Measurements from ENCODE around the gene ETDB. TPM values are rescaled to one million over a fixed set of nuclear protein-coding genes. Genes with fewer than 3 reads are reported as not detected.
A peak's percentile ranks its signal among the peaks of the same experiment; 100 is the strongest.
"Not testable (repeated sequence)": the region's sequence is repeated elsewhere in the genome, so short reads cannot be mapped to it uniquely, and the experiment has no call there.

Gene ETDB
- total RNA-seq, 1 donor from 2014 or later: not detected

GRCh38 chrX:135112096-135112729 lies 8.1 kb downstream of the ETDB start:
- TF ChIP-seq CTCF (IDR thresholded peaks at IDR 0.05; ENCODE audit: borderline replicate concordance): peak; percentile 64
- no peak overlapping the region for H3K27ac ChIP-seq (replicated peaks)
- H3K36me3 ChIP-seq: no peaks in the 10 kb centered on the region
- peaks cover 12% of the 10 kb centered on the region for H3K27me3 ChIP-seq (ENCODE audit: low read depth)
- no peak overlapping the region for H3K4me3 ChIP-seq
- H3K4me1 ChIP-seq: no peaks in the 10 kb centered on the region
- DNase-seq: no peak
- H3K9me3 ChIP-seq (replicated peaks): no peaks in the 10 kb centered on the region
- intact Hi-C loops (cut with micrococcal nuclease): no loop called here

GRCh38 chrX:135109554-135109953 lies 10.8 kb downstream of the ETDB start:
- no peaks in the 10 kb centered on the region for H3K36me3 ChIP-seq
- no peak overlapping the region for H3K4me3 ChIP-seq
- no peaks in the 10 kb centered on the region for H3K4me1 ChIP-seq
- H3K27ac ChIP-seq (replicated peaks): no peak overlapping the region
- no peaks in the 10 kb centered on the region for H3K9me3 ChIP-seq (replicated peaks)
- TF ChIP-seq CTCF (IDR thresholded peaks at IDR 0.05; ENCODE audit: borderline replicate concordance): no peak
- intact Hi-C loops (cut with micrococcal nuclease): no loop called here
- no peak for DNase-seq
- H3K27me3 ChIP-seq (ENCODE audit: low read depth): peaks cover 12% of the 10 kb centered on the region

GRCh38 chrX:135099493-135099783 lies 20.9 kb downstream of the ETDB start:
- Histone ChIP-seq H3K27ac (replicated peaks) (no peak overlapping the region), H3K9me3 (replicated peaks) (no peaks in the 10 kb centered on the region), H3K4me3 (peak overlapping the region; percentile 73), H3K27me3 (ENCODE audit: low read depth) (no peaks in the 10 kb centered on the region), H3K36me3 (no peaks in the 10 kb centered on the region), H3K4me1 (peaks cover 6% of the 10 kb centered on the region)
- no peak for DNase-seq
- intact Hi-C loops (cut with micrococcal nuclease): no loop called here
- no peak for TF ChIP-seq CTCF (IDR thresholded peaks at IDR 0.05; ENCODE audit: borderline replicate concordance)

- H3K4me1 ChIP-seq; H3K36me3 ChIP-seq; H3K27me3 ChIP-seq (ENCODE audit: low read depth); DNase-seq; H3K9me3 ChIP-seq (replicated peaks); intact Hi-C loops (cut with micrococcal nuclease); H3K27ac ChIP-seq (replicated peaks): not testable (repeated sequence)
- peak overlapping the region; percentile 73 for H3K4me3 ChIP-seq
Observed at GRCh38 chrX:135097196-135097744, 23.1 kb downstream of the ETDB start.

- Histone ChIP-seq H3K36me3 (no peaks in the 10 kb centered on the region), H3K27me3 (ENCODE audit: low read depth) (no peaks in the 10 kb centered on the region), H3K4me1 (peaks cover 6% of the 10 kb centered on the region), H3K9me3 (replicated peaks) (no peaks in the 10 kb centered on the region), H3K27ac (replicated peaks) (no peak overlapping the region), H3K4me3 (no peak overlapping the region)
- DNase-seq: no peak
- intact Hi-C loops (cut with micrococcal nuclease): no loop called here
- no peak for TF ChIP-seq CTCF (IDR thresholded peaks at IDR 0.05; ENCODE audit: borderline replicate concordance)
Observed at GRCh38 chrX:135095715-135096114, 24.6 kb downstream of the ETDB start.

GRCh38 chrX:135094726-135095125 lies 25.6 kb downstream of the ETDB start:
- Histone ChIP-seq H3K36me3 (no peaks in the 10 kb centered on the region), H3K9me3 (replicated peaks) (no peaks in the 10 kb centered on the region), H3K4me3 (no peak overlapping the region), H3K4me1 (peaks cover 6% of the 10 kb centered on the region), H3K27me3 (ENCODE audit: low read depth) (no peaks in the 10 kb centered on the region), H3K27ac (replicated peaks) (no peak overlapping the region)
- DNase-seq: no peak
- intact Hi-C loops (cut with micrococcal nuclease): no loop called here
- no peak for TF ChIP-seq CTCF (IDR thresholded peaks at IDR 0.05; ENCODE audit: borderline replicate concordance)
